Measurements from ENCODE around the gene CXCL13. TPM values are rescaled to one million over a fixed set of nuclear protein-coding genes. Genes with fewer than 3 reads are reported as not detected.

The CXCL13 gene
- total and polyA plus RNA-seq, 11 donors = 0.24 TPM; not detected in 10

- Histone ChIP-seq H3K4me1 (peaks cover 0 to 6% (median 0%) of the 10 kb centered on the region in 12 donors), H3K27me3 (peaks cover 0 to 4% (median 0%) of the 10 kb centered on the region in 9 donors), H3K4me3 (no peak overlapping the region), H3K36me3 (no peaks in the 10 kb centered on the region), H3K27ac (no peak overlapping the region), H3K9me3 (no peaks in the 10 kb centered on the region)
- no peak for ATAC-seq
- TF ChIP-seq CTCF (IDR thresholded peaks at IDR 0.05) (no peak), POLR2A (IDR thresholded peaks at IDR 0.05) (no peak)
- WGBS, 4 donors = 89 to 91% (median 90%) methylated on average over 3 of the region's 3 CpGs
- intact Hi-C loops (cut with DNase I) = no loop called here
- DNase-seq = no peak
These were observed 15.1 kb upstream of the CXCL13 start for GRCh38 chr4:77590482-77590881.

- Histone ChIP-seq H3K36me3 (no peaks in the 10 kb centered on the region), H3K4me1 (peaks cover 0 to 6% (median 0%) of the 10 kb centered on the region in 12 donors), H3K9me3 (no peaks in the 10 kb centered on the region), H3K27ac (no peak overlapping the region), H3K27me3 (peaks cover 0 to 4% (median 0%) of the 10 kb centered on the region in 9 donors), H3K4me3 (no peak overlapping the region)
- no peak for ATAC-seq
- intact Hi-C loops (cut with DNase I) = no loop called here
- WGBS, 4 donors = 92 to 100% (median 94%) methylated on average over 1 of the region's 1 CpG
- TF ChIP-seq POLR2A (IDR thresholded peaks at IDR 0.05) (no peak), CTCF (IDR thresholded peaks at IDR 0.05) (no peak)
- DNase-seq = no peak
These were observed 14.1 kb upstream of the CXCL13 start for GRCh38 chr4:77591532-77591931.

- no peak for ATAC-seq
- peaks cover 0 to 6% (median 0%) of the 10 kb centered on the region in 12 donors for H3K4me1 ChIP-seq
- H3K27ac ChIP-seq = no peak overlapping the region
- TF ChIP-seq CTCF (IDR thresholded peaks at IDR 0.05) (no peak), POLR2A (IDR thresholded peaks at IDR 0.05) (no peak)
- intact Hi-C loops (cut with DNase I) = no loop called here
- H3K36me3 ChIP-seq = no peaks in the 10 kb centered on the region
- WGBS, 4 donors = 73 to 83% (median 76%) methylated on average over 7 of the region's 7 CpGs
- no peak overlapping the region for H3K4me3 ChIP-seq
- no peaks in the 10 kb centered on the region for H3K9me3 ChIP-seq
- DNase-seq = no peak
- no peaks in the 10 kb centered on the region for H3K27me3 ChIP-seq
These were observed 12.5 kb upstream of the CXCL13 start for GRCh38 chr4:77593101-77593500.

- 40 to 52% (median 47%) methylated on average over 2 of the region's 2 CpGs for WGBS, 4 donors
These were observed 11.6 kb upstream of the CXCL13 start for GRCh38 chr4:77593993-77594392.

More at GRCh38 chr4:77593993-77594392, 11.6 kb upstream of the CXCL13 start:
- DNase-seq (no peak), ATAC-seq (no peak)
- peaks cover 0 to 6% (median 0%) of the 10 kb centered on the region in 12 donors for H3K4me1 ChIP-seq
- TF ChIP-seq POLR2A (IDR thresholded peaks at IDR 0.05) (no peak), CTCF (IDR thresholded peaks at IDR 0.05) (no peak)
- no peaks in the 10 kb centered on the region for H3K9me3 ChIP-seq
- intact Hi-C loops (cut with DNase I) = no loop called here
- H3K27ac ChIP-seq = no peak overlapping the region
- H3K4me3 ChIP-seq = no peak overlapping the region
- H3K36me3 ChIP-seq = no peaks in the 10 kb centered on the region
- no peaks in the 10 kb centered on the region for H3K27me3 ChIP-seq
